IPS-18a (cell line): ENCODE data around the gene SELPLG.

Experiments
- H3K27ac ChIP-seq: one replicate; pipeline ENCODE4 v1.5.1; 2013; ENCODE audit warnings: low read length
- H3K27me3 ChIP-seq: one replicate; pipeline ENCODE4 v1.6.1; 2013; ENCODE audit warnings: mild to moderate bottlenecking, low read length; ENCODE audit not compliant: control insufficient read depth, insufficient read depth
- H3K36me3 ChIP-seq: one replicate; pipeline ENCODE4 v1.6.1; 2013; ENCODE audit warnings: low read depth, low read length; ENCODE audit not compliant: control insufficient read depth
- H3K4me1 ChIP-seq: one replicate; pipeline ENCODE4 v1.6.1; 2013; ENCODE audit warnings: low read depth, low read length; ENCODE audit not compliant: control insufficient read depth
- H3K4me3 ChIP-seq: one replicate; pipeline ENCODE4 v1.5.1; 2013; ENCODE audit warnings: low read length
- H3K9ac ChIP-seq: one replicate; pipeline ENCODE4 v1.6.1; 2013; ENCODE audit warnings: mild to moderate bottlenecking, low read length, moderate library complexity
- H3K9me3 ChIP-seq: one replicate; pipeline ENCODE4 v1.6.1; 2013; ENCODE audit warnings: low read depth, low read length; ENCODE audit not compliant: control insufficient read depth

The SELPLG gene

DNA sequence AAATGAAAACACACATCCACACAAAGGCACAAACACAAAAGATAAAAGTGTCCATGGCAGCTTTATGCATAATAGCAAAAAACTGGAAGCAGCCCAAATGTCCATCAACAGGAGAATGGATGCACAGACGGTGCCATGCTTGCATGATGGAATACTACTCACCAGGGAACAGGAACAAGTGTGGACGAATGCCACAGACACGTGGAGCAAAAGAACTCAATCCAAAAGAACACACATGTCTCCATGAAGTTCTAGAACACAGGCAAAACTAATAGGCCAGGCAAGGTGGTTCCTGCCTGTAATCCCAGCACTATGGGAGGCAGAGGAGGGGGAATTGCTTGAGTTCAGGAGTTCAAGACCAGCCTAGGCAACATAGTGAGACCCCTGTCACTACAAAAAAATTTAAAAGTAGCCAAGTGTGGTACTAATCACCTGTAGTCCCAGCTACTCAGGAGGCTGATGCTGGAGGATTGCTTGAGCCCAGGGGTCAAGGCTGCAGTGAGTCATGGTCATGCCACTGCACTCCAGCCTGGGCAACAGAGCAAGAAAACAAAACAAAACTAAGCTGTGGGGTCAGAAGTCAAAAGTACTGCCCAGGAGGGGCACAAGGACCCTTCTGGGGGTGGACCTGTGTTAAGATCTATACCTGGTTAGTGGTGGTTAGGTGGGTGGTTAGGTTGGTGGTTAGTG, 28.5 kb downstream of the SELPLG start:
- Histone ChIP-seq H3K27ac (no peak overlapping the region), H3K4me1 (no peaks in the 10 kb centered on the region), H3K36me3 (no peaks in the 10 kb centered on the region), H3K27me3 (no peaks in the 10 kb centered on the region), H3K9ac (no peak overlapping the region), H3K4me3 (no peak overlapping the region), H3K9me3 (no peaks in the 10 kb centered on the region)

DNA sequence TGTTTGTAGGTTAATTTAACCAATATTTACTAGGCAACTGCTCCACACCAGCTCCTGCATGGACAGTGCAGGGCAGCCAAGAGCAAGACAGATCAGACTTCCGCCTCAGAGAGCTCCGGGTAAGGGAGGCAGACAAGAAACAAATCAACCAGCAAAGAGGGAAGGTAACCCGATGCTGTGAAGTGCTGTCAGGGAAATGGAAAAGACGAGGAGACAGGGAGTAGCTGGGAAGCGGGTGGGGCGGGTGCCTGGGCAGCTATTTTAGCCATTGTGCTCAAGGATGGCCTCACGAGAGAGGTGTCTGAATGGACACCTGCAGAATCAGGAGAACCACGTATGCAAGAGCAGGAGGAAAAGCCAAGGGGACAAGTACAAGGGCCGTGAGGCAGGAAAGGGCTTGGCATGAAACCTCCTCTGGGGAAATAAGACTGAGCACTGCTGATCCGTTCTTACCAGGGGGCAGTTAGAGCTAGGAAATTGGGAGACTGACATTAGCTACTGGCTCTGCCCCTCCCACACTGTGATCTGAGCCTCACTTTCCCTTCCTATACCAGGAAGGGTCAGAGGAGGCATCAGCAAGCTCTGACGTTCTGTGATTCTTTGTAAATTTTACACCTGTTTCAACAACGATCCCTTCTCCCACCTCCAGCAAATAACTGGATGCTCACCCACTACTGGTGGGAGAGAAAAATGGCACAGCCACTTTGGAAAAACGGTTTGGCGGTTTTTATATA, 29.3 kb downstream of the SELPLG start:
- Histone ChIP-seq H3K9me3 (no peaks in the 10 kb centered on the region), H3K9ac (no peak overlapping the region), H3K4me3 (no peak overlapping the region), H3K4me1 (no peaks in the 10 kb centered on the region), H3K27me3 (no peaks in the 10 kb centered on the region), H3K36me3 (no peaks in the 10 kb centered on the region), H3K27ac (no peak overlapping the region)

DNA sequence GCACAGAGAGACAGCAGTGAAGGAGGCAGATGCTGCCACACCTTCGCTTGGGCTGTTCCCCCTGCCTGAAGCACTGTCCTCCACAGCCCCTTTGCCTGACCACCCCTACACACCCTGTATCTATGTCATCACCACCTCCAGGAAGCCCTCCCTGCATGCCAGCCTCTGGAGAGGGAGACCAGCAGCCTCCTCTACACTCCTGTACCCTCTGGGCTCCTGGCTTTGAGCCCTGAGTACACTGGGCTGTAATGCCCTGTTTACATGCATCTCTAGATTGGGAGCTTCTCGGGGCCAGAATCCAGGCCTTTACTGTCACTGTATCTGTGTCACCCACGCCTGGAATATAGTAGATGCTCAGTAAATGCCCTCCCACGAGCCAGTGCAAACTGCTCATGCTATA, 30.0 kb downstream of the SELPLG start:
- Histone ChIP-seq H3K9me3 (no peaks in the 10 kb centered on the region), H3K36me3 (no peaks in the 10 kb centered on the region), H3K27ac (no peak overlapping the region), H3K4me3 (no peak overlapping the region), H3K27me3 (no peaks in the 10 kb centered on the region), H3K4me1 (no peaks in the 10 kb centered on the region), H3K9ac (no peak overlapping the region)

DNA sequence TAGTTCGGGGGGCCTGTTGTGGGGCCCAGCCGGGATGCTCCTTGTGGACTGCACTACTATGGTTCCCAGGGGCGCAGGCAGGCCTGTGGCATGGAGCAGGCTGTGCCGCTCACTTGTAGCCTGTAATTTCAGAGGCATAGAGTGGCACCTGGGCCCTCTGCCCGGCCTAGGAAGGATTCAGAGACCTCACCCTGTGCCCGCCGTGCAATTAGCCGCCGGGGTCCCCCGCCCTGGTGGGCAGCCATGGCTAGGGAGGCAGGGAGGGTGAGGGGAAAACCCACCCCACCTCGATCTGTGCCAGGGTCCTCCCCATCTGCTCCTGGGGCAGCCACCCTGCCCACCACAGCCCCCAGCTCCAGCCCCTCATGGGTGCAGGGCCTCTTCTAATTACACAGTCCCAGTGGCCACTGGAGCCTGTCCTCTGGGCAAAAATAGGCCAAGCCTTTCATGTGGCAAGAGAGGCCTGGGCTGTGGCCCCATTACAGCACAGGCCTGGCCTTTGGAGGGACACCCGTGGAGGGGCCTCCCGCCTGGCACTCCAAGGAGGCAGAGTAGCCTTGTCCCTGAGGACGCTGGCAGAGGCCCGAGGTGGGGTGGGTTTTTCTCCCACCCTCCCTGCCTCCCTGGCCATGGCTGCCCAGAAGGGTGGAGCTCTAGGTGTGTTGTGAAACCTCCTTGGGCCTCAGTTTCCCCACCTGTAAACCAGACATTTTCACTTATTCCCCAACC, 30.6 kb downstream of the SELPLG start:
- Histone ChIP-seq H3K27me3 (no peaks in the 10 kb centered on the region), H3K4me1 (no peaks in the 10 kb centered on the region), H3K4me3 (no peak overlapping the region), H3K36me3 (no peaks in the 10 kb centered on the region), H3K9ac (no peak overlapping the region), H3K27ac (no peak overlapping the region), H3K9me3 (no peaks in the 10 kb centered on the region)

DNA sequence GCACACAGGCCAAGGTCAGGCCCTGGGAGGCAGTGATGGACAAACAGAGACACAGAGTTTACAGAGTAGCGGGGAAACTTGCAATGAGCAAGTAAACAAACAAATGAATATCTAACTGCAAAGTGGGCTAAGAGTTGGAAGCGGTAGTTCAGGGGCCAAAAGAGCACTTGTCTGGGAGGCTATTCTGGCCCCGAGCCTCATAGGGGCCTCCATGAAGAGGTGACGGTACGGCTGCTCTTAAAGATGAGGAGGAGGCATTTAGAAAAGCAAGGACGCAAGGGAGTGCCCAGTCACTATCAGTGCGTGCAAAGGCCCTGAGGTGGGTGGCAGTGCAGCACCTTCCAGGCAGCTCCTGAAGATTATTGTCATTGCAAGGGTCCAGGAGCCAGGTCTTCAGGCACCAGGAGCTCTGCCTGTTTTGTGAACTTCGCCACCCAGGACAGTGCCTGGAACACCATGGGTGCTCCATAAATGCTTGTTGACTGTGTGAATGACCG, 31.4 kb downstream of the SELPLG start:
- no peaks in the 10 kb centered on the region for H3K4me1 ChIP-seq
- H3K9me3 ChIP-seq, result no peaks in the 10 kb centered on the region
- H3K27me3 ChIP-seq, result no peaks in the 10 kb centered on the region
- no peak overlapping the region for H3K27ac ChIP-seq
- no peak overlapping the region for H3K4me3 ChIP-seq
- H3K9ac ChIP-seq, result no peak overlapping the region
- H3K36me3 ChIP-seq, result no peaks in the 10 kb centered on the region

DNA sequence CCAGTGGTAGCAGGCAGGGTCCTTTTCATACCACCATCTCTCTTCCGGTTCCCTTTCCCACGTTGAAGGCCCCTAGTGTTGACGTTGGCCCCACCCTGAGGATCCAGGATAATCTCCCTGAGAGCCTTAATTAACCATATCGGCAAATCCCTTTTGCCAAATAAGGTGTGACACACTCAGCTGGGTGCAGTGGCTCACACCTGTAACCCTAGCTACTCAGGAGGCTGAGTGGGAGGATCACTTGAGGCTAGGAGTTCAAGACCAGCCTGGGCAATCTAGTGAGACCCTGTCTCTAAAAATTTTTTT, 33.0 kb downstream of the SELPLG start:
- H3K4me1 ChIP-seq, result no peaks in the 10 kb centered on the region

DNA sequence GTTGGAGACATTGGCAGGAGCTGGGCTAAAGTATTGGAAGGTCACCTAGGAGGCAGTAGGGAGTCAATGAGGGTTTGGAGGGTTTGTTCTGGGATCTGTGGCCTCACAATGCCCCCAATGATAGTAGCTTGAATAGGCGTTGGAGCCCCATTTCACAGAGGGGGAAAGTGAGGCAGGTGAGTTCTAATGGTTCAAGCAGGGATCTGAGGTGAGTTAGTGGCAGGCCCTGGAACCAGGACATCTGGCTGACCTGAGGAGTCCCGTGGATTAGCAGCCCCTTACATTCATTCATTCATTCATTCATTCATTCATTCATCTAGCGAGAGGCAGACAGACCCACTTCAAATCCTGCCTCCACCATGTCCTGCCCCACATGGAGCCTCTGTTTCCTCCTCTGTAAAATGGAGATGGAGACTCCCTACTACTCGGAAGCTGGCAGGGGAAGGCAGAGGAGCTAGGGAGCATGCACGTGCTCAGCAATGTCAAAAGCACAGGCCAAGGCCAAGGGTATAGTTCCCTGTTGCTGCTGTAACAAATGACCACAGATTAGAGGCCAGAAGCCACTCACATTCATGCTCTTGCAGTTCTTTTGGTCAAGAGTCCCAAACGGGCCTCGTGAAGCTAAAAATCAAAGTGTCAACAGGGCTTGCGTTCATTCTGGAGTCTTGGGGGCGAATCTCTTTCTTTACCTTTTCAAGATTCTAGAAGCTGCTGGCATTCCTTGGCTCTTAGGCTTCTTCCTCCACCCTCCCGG, 33.6 kb downstream of the SELPLG start:
- H3K4me3 ChIP-seq, result no peak overlapping the region
- H3K36me3 ChIP-seq, result no peaks in the 10 kb centered on the region
- H3K27me3 ChIP-seq, result no peaks in the 10 kb centered on the region
- H3K9me3 ChIP-seq, result no peaks in the 10 kb centered on the region
- no peaks in the 10 kb centered on the region for H3K4me1 ChIP-seq
- H3K27ac ChIP-seq, result no peak overlapping the region
- H3K9ac ChIP-seq, result no peak overlapping the region

More for the DNA sequence above, 33.0 kb downstream of the SELPLG start:
- H3K27ac ChIP-seq, result no peak overlapping the region
- no peaks in the 10 kb centered on the region for H3K27me3 ChIP-seq
- no peak overlapping the region for H3K9ac ChIP-seq
- no peaks in the 10 kb centered on the region for H3K36me3 ChIP-seq
- H3K9me3 ChIP-seq, result no peaks in the 10 kb centered on the region
- H3K4me3 ChIP-seq, result no peak overlapping the region

DNA sequence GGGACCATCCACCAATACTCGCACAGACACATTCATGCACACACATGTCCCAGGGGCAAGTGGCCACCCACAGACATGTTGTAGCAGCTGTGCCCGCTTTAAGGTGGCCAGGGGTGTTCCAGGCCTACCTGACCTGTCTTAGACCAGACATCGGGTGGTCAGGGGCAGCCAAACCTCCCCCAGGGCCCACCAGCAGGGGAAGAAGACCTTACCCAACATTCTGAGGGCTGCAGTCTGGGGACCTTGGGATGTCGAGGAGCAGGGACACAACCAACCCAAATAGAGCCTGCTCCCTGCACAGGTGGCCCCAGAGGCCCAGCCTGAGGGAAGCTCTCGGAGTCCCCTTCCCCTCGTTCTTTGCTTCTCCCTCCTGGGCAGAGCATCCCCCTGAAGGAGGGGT, 34.2 kb downstream of the SELPLG start:
- Histone ChIP-seq H3K36me3 (no peaks in the 10 kb centered on the region), H3K27me3 (no peaks in the 10 kb centered on the region), H3K9me3 (no peaks in the 10 kb centered on the region), H3K27ac (no peak overlapping the region), H3K4me3 (no peak overlapping the region), H3K9ac (no peak overlapping the region), H3K4me1 (no peaks in the 10 kb centered on the region)

DNA sequence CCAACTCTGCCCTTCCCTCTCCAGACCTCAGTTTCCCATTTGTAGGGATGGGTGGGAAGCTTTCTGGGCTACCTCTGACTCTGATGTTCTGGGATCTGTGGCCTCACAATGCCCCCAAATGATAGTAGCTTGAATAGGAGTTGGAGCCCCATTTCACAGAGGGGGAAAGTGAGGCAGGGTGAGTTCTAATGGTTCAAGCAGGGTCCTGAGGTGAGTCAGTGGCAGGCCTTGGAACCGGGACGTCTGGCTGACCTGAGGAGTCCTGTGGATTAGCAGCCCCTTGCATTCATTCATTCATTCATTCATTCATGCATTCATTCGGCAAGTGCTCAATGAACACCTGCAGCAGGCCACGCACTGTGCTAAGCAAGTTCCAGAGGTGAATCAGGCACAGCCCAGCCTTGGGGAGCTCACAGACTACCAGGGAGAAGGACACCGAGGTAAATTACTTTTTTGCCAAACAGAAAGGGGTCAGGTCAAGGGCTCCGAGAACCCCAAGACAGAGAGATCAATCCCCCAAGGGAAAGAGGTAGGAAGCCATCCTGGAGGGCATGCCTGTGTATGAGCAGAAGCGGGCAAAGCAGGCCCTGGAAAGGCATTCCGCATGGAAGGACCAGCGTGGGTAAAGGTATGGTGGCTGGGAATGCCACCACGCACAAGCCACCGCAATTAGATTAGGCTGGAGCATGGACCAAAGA, 35.0 kb downstream of the SELPLG start:
- Histone ChIP-seq H3K9me3 (no peaks in the 10 kb centered on the region), H3K27me3 (no peaks in the 10 kb centered on the region), H3K4me1 (no peaks in the 10 kb centered on the region), H3K27ac (no peak overlapping the region), H3K4me3 (no peak overlapping the region), H3K36me3 (no peaks in the 10 kb centered on the region), H3K9ac (no peak overlapping the region)

DNA sequence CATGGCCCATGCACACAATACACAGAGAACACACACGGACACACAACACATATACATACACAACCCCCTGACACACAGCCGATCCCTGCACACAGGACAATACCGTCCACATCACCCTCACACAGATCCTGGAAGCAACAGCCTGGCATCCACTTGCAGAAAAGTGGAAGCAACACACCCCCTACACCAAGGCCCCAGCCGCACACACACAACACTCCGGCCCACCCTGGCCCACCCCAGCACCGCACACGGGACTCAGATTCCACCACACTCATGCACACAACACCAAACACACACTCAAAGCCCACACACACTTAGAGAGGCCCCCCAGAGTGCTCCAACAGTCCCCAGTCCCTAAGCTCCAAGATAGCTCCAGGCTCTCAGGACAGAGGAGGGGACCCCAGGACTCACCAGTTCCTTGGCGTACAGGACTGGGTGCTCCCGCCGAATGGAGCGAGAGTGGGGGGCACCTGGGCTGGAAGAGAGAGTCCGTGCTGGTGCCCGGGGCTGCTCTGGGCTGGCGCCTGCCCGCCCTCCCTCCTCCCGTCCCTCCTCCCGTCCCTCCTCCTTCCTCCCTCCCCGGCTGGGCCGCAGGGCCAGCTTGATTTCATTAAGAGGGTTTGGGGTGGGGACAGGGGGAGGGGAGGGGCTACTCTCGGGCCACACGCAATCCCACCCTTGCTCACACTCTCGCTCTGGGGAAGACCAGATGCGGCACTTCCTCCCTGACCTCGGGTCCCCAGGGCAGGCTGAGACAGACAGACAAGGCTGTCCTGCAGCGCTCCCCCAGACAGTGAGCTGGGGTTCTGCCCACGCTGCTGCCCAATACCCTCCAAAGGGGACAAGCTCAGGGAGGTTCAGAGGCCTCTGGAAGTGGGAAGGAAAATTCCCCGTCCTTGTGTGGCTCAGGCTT, 35.9 kb downstream of the SELPLG start, which contains the start of gene TMEM119:
Gene TMEM119 (minus strand): TSS at position 526 of the 913 bp plus-strand sequence. CDS start 5,701 bp downstream, outside the sequence.
- H3K27ac ChIP-seq, result no peak within 1 kb of the TSS
- H3K4me1 ChIP-seq, result no peaks in the 10 kb centered on the region
- no peaks in the 10 kb centered on the region for H3K36me3 ChIP-seq
- no peak within 1 kb of the TSS for H3K4me3 ChIP-seq
- H3K9me3 ChIP-seq, result no peaks in the 10 kb centered on the region
- H3K27me3 ChIP-seq, result no peaks in the 10 kb centered on the region
- no peak within 1 kb of the TSS for H3K9ac ChIP-seq
